ENCODE measurements around the gene SSR3.

DNA sequence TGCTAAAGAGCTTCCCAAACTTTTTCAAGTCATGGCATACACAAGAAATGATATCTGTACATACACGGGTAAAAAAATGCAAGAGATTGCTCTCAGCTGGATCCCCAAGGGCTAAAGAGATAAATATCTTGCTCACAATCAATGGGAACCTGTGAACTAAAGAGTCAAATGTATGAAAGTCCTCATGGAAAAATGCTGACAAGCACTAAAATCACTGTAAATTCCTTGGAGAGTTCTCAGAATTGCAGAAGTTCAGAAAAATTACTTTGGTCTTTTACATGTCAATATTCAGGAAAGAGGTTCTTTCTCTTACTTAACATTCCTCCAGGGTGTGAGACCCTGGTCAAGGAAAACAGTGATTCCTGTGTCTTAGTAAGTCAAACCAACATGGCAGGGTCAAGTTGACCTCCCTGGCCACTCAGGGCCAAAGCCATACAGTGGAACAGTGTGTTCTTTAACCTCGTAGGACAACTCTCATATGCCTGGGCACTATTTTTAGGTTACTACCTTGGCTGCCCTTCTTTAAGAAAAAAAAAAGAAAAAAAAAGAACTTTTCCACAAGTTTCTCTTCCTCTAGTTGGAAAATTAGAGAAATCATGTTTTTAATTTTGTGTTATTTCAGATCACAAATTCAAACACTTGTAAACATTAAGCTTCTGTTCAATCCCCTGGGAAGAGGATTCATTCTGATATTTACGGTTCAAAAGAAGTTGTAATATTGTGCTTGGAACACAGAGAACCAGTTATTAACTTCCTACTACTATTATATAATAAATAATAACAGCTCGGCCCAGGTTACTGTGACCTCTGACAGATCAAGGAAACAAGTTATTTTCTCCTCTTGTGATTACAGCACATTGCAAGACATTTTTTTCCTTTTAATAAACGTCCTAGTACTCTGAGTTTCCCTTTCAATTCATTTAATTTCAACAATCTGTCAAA, 12.5 kb downstream of the SSR3 start:
- TF ChIP-seq, protein P1, sequence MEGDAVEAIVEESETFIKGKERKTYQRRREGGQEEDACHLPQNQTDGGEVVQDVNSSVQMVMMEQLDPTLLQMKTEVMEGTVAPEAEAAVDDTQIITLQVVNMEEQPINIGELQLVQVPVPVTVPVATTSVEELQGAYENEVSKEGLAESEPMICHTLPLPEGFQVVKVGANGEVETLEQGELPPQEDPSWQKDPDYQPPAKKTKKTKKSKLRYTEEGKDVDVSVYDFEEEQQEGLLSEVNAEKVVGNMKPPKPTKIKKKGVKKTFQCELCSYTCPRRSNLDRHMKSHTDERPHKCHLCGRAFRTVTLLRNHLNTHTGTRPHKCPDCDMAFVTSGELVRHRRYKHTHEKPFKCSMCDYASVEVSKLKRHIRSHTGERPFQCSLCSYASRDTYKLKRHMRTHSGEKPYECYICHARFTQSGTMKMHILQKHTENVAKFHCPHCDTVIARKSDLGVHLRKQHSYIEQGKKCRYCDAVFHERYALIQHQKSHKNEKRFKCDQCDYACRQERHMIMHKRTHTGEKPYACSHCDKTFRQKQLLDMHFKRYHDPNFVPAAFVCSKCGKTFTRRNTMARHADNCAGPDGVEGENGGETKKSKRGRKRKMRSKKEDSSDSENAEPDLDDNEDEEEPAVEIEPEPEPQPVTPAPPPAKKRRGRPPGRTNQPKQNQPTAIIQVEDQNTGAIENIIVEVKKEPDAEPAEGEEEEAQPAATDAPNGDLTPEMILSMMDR (IDR thresholded peaks at IDR 0.05) = no peak
- no peak for TF ChIP-seq POLR2A (IDR thresholded peaks at IDR 0.05)
